Ramos (cell line): Measurements from ENCODE around the gene BRWD1.
"Not testable (repeated sequence)": the region's sequence is repeated elsewhere in the genome, so short reads cannot be mapped to it uniquely, and the experiment has no call there.

Experiments
- in situ Hi-C: fragments of 300-500 bp; cut with MboI; formaldehyde crosslinking; loops from one replicate; pipeline ENCODE4 v1.14.3; 2022; ENCODE audit warnings: low sequenced_read_pairs; ENCODE audit not compliant: unreplicated experiment

Gene BRWD1

GRCh38 chr21:39296891-39297290 lies 16.5 kb downstream of the BRWD1 start:
- in situ Hi-C loops: no loop called here

- in situ Hi-C loops: no loop called here
Measured at GRCh38 chr21:39288987-39289386, 24.4 kb downstream of the BRWD1 start.

GRCh38 chr21:39282911-39283310 lies 30.5 kb downstream of the BRWD1 start:
- in situ Hi-C loops: no loop called here

GRCh38 chr21:39281853-39282252 lies 31.6 kb downstream of the BRWD1 start:
- in situ Hi-C loops: no loop called here

- in situ Hi-C loops: no loop called here
Measured at GRCh38 chr21:39281207-39281606, 32.2 kb downstream of the BRWD1 start.

- in situ Hi-C loops: no loop called here
Measured at GRCh38 chr21:39269620-39270019, 43.8 kb downstream of the BRWD1 start.

- in situ Hi-C loops: no loop called here
Measured at GRCh38 chr21:39265603-39266002, 47.8 kb downstream of the BRWD1 start.

GRCh38 chr21:39263372-39263771 lies 50.1 kb downstream of the BRWD1 start:
- in situ Hi-C loops: no loop called here

- in situ Hi-C loops: no loop called here
Measured at GRCh38 chr21:39258207-39258606, 55.2 kb downstream of the BRWD1 start.

- in situ Hi-C loops: no loop called here
Measured at GRCh38 chr21:39251326-39251725, 62.1 kb downstream of the BRWD1 start.

GRCh38 chr21:39238275-39238674 lies 75.2 kb downstream of the BRWD1 start:
- in situ Hi-C loops: no loop called here

GRCh38 chr21:39232861-39233291 lies 80.6 kb downstream of the BRWD1 start:
- in situ Hi-C loops: no loop called here

- in situ Hi-C loops: no loop called here
Measured at GRCh38 chr21:39224930-39225329, 88.5 kb downstream of the BRWD1 start.

- in situ Hi-C loops: no loop called here
Measured at GRCh38 chr21:39221997-39222486, 91.4 kb downstream of the BRWD1 start.

- in situ Hi-C loops: no loop called here
Measured at GRCh38 chr21:39221282-39221996, 92.0 kb downstream of the BRWD1 start.

GRCh38 chr21:39220875-39221274 lies 92.6 kb downstream of the BRWD1 start:
- in situ Hi-C loops: not testable (repeated sequence)

GRCh38 chr21:39220150-39220549 lies 93.3 kb downstream of the BRWD1 start:
- in situ Hi-C loops: no loop called here

GRCh38 chr21:39218082-39218409 lies 95.4 kb downstream of the BRWD1 start:
- in situ Hi-C loops: no loop called here

- in situ Hi-C loops: no loop called here
Measured at GRCh38 chr21:39217356-39218081, 95.9 kb downstream of the BRWD1 start.

GRCh38 chr21:39216290-39216689 lies 97.1 kb downstream of the BRWD1 start:
- in situ Hi-C loops: no loop called here

- in situ Hi-C loops: no loop called here
Measured at GRCh38 chr21:39215078-39215477, 98.4 kb downstream of the BRWD1 start.

- in situ Hi-C loops: no loop called here
Measured at GRCh38 chr21:39209334-39209688, 104.1 kb downstream of the BRWD1 start.
